Measurements from ENCODE around the gene SERHL2. TPM values are rescaled to one million over a fixed set of nuclear protein-coding genes. Genes with fewer than 3 reads are reported as not detected.
"Not testable (repeated sequence)": the region's sequence is repeated elsewhere in the genome, so short reads cannot be mapped to it uniquely, and the experiment has no call there.

The SERHL2 gene
- total RNA-seq, 1 donor from 2014 or later, result 0.69 TPM

DNA sequence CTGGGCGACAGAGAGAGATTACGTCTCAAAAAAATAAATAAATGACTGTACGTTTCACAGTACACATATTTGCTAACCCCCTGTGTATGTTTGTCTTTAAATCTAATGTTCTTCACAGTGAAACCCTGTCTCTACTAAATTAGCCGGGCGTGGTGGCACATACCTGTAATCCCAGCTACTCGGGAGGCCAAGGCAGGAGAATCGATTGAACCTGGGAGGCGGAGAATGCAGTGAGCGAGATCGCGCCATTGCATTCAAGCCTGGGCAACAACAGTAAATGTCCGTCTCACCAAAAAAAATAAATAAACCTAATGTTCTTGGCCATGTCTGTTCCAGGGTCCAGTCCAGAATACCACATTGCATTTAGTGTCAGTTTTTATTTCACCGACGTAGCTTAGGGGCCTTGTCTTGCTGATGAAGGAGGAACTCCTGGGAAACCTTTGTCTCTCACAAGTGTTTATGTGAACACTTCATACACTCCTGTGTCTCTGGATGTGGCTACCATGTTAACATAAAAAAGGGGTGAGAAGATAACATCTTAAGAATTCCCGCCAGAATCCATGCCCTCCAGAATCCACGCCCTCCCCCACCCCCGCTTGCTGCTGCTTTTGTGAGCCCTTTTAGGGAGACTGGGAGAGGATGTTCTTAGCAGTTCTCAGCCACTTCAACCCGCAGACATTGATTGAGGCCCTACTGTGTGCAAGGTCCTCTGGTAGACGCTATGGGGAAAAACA is 5.0 kb upstream of the SERHL2 start:
- TF ChIP-seq, protein P1, sequence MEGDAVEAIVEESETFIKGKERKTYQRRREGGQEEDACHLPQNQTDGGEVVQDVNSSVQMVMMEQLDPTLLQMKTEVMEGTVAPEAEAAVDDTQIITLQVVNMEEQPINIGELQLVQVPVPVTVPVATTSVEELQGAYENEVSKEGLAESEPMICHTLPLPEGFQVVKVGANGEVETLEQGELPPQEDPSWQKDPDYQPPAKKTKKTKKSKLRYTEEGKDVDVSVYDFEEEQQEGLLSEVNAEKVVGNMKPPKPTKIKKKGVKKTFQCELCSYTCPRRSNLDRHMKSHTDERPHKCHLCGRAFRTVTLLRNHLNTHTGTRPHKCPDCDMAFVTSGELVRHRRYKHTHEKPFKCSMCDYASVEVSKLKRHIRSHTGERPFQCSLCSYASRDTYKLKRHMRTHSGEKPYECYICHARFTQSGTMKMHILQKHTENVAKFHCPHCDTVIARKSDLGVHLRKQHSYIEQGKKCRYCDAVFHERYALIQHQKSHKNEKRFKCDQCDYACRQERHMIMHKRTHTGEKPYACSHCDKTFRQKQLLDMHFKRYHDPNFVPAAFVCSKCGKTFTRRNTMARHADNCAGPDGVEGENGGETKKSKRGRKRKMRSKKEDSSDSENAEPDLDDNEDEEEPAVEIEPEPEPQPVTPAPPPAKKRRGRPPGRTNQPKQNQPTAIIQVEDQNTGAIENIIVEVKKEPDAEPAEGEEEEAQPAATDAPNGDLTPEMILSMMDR (IDR thresholded peaks at IDR 0.05; ENCODE audit: unreplicated experiment), result no peak
- Mint-ChIP-seq H3K27ac (ENCODE audit: unreplicated experiment) (no peak overlapping the region), H3K36me3 (ENCODE audit: low read depth, unreplicated experiment) (peaks cover 7% of the 10 kb centered on the region), H3K4me1 (ENCODE audit: unreplicated experiment) (no peaks in the 10 kb centered on the region), H3K4me3 (ENCODE audit: unreplicated experiment) (no peak overlapping the region), H3K9me3 (ENCODE audit: unreplicated experiment) (no peaks in the 10 kb centered on the region), H3K27me3 (ENCODE audit: unreplicated experiment) (peaks cover 9% of the 10 kb centered on the region)
- DNase-seq (ENCODE audit: low spot score), result no peak

GRCh38 chr22:42549331-42550060 is 4.3 kb upstream of the SERHL2 start:
- peaks cover 9% of the 10 kb centered on the region for H3K27me3 Mint-ChIP-seq (ENCODE audit: unreplicated experiment)
- no peaks in the 10 kb centered on the region for H3K9me3 Mint-ChIP-seq (ENCODE audit: unreplicated experiment)
- no peak overlapping the region for H3K27ac Mint-ChIP-seq (ENCODE audit: unreplicated experiment)
- no peaks in the 10 kb centered on the region for H3K4me1 Mint-ChIP-seq (ENCODE audit: unreplicated experiment)
- no peak for DNase-seq (ENCODE audit: low spot score)
- H3K36me3 Mint-ChIP-seq (ENCODE audit: low read depth, unreplicated experiment), result peaks cover 7% of the 10 kb centered on the region
- TF ChIP-seq, protein P1 (IDR thresholded peaks at IDR 0.05; ENCODE audit: unreplicated experiment), result no peak
- no peak overlapping the region for H3K4me3 Mint-ChIP-seq (ENCODE audit: unreplicated experiment)

DNA sequence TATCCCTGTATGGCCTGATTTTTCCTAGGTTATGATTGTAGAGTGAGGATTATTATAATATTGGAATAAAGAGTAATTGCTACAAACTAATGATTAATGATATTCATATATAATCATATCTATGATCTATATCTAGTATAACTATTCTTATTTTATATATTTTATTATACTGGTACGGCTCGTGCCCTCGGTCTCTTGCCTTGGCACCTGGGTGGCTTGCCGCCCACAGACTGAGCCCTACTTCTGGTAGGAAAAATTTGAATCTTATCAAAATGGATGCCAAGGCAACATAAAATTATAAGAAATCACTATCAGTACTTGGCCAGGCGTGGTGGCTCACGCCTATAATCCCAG is 1.5 kb upstream of the SERHL2 start:
- not testable (repeated sequence) for H3K27ac Mint-ChIP-seq (ENCODE audit: unreplicated experiment); H3K36me3 Mint-ChIP-seq (ENCODE audit: low read depth, unreplicated experiment); H3K4me1 Mint-ChIP-seq (ENCODE audit: unreplicated experiment); H3K4me3 Mint-ChIP-seq (ENCODE audit: unreplicated experiment); DNase-seq (ENCODE audit: low spot score); H3K9me3 Mint-ChIP-seq (ENCODE audit: unreplicated experiment); H3K27me3 Mint-ChIP-seq (ENCODE audit: unreplicated experiment)
- TF ChIP-seq, protein P1 (IDR thresholded peaks at IDR 0.05; ENCODE audit: unreplicated experiment), result peak; percentile 2

DNA sequence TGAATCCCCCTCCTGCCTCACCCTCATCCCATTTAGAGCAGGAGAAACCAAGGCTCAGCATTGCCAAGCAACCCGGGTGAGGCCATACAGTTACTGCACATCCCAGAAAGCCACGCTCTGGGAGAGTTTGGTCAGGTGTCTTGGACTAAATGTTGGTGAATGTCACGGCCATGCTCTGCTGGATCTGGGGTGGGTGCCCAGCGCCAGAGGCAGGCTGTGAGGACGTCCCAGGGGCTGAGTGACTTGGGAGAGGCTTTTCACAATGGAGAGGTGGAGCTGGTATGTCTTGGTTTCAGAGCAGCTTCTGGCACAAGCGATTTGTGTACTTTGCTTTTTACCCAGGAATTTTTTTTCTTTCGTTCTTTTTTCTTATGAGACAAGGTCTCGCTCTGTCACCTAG is 6.6 kb downstream of the SERHL2 start:
- no peak for DNase-seq (ENCODE audit: low spot score)
- Mint-ChIP-seq H3K9me3 (ENCODE audit: unreplicated experiment) (no peaks in the 10 kb centered on the region), H3K36me3 (ENCODE audit: low read depth, unreplicated experiment) (no peaks in the 10 kb centered on the region), H3K27ac (ENCODE audit: unreplicated experiment) (no peak overlapping the region), H3K27me3 (ENCODE audit: unreplicated experiment) (no peaks in the 10 kb centered on the region), H3K4me3 (ENCODE audit: unreplicated experiment) (no peak overlapping the region), H3K4me1 (ENCODE audit: unreplicated experiment) (peaks cover 7% of the 10 kb centered on the region)
- TF ChIP-seq, protein P1 (IDR thresholded peaks at IDR 0.05; ENCODE audit: unreplicated experiment), result no peak

GRCh38 chr22:42560781-42561180 is 7.0 kb downstream of the SERHL2 start:
- no peaks in the 10 kb centered on the region for H3K27me3 Mint-ChIP-seq (ENCODE audit: unreplicated experiment)
- no peak overlapping the region for H3K27ac Mint-ChIP-seq (ENCODE audit: unreplicated experiment)
- no peaks in the 10 kb centered on the region for H3K9me3 Mint-ChIP-seq (ENCODE audit: unreplicated experiment)
- no peaks in the 10 kb centered on the region for H3K36me3 Mint-ChIP-seq (ENCODE audit: low read depth, unreplicated experiment)
- peaks cover 7% of the 10 kb centered on the region for H3K4me1 Mint-ChIP-seq (ENCODE audit: unreplicated experiment)
- TF ChIP-seq, protein P1 (IDR thresholded peaks at IDR 0.05; ENCODE audit: unreplicated experiment), result peak; percentile 68
- peak; percentile 29 for DNase-seq (ENCODE audit: low spot score)
- no peak overlapping the region for H3K4me3 Mint-ChIP-seq (ENCODE audit: unreplicated experiment)
